IgD-negative memory B cell (primary cell): ENCODE results near the gene PRKCB. TPM values are rescaled to one million over a fixed set of nuclear protein-coding genes. Genes with fewer than 3 reads are reported as not detected.
A peak's percentile ranks its signal among the peaks of the same experiment; 100 is the strongest.

ENCODE experiments used
- H3K27ac Mint-ChIP-seq, 3 donors: one replicate each; pipeline ENCODE4 v1.8.0; 2020 to 2022; ENCODE audit warnings: mild to moderate bottlenecking in 3 of 3, mixed read lengths in 3 of 3, moderate library complexity in 1 of 3
- H3K27me3 Mint-ChIP-seq: one replicate; pipeline ENCODE4 v1.8.0; 2021; ENCODE audit warnings: mixed read lengths
- H3K36me3 Mint-ChIP-seq: one replicate; pipeline ENCODE4 v1.8.0; 2020; ENCODE audit warnings: mild to moderate bottlenecking, mixed read lengths
- H3K4me1 Mint-ChIP-seq, 3 donors: one replicate each; pipeline ENCODE4 v1.8.0; 2020 to 2022; ENCODE audit warnings: mixed read lengths in 3 of 3, mild to moderate bottlenecking in 1 of 3
- H3K4me3 Mint-ChIP-seq, 4 donors: one replicate each; pipeline ENCODE4 v1.8.0; 2020 to 2022; ENCODE audit warnings: mild to moderate bottlenecking in 4 of 4, mixed read lengths in 4 of 4, moderate library complexity in 3 of 4
- H3K9me3 Mint-ChIP-seq, 3 donors: one replicate each; pipeline ENCODE4 v1.8.0; 2020 to 2021; ENCODE audit warnings: mixed read lengths in 3 of 3, mild to moderate bottlenecking in 1 of 3
- polyA plus RNA-seq: library from polyadenylated mRNA; unstranded; fragments of 300-500 nt; fragmentation: Illumina TruSeq; gene quantifications from one replicate; pipeline ENCODE4 v1.2.3, GENCODE V29; 2021

The PRKCB gene
- polyA plus RNA-seq, 1 donor from 2014 or later: 181 TPM

- Mint-ChIP-seq H3K27ac (peak overlapping the region; percentile 25 to 69 (median 29)), H3K4me3 (peak overlapping the region in 1 of 4 donors; percentile 69), H3K36me3 (peaks cover 9% of the 10 kb centered on the region), H3K4me1 (peaks cover 55 to 78% (median 66%) of the 10 kb centered on the region in 3 donors), H3K27me3 (no peaks in the 10 kb centered on the region), H3K9me3 (no peaks in the 10 kb centered on the region)
Measured at GRCh38 chr16:23943604-23944003, 107.8 kb downstream of the PRKCB start.

- H3K36me3 Mint-ChIP-seq: peaks cover 9% of the 10 kb centered on the region
Measured at GRCh38 chr16:23944381-23944780, 108.6 kb downstream of the PRKCB start.

GRCh38 chr16:23945243-23945642, 109.5 kb downstream of the PRKCB start:
- H3K27me3 Mint-ChIP-seq: no peaks in the 10 kb centered on the region
- peaks cover 53 to 80% (median 68%) of the 10 kb centered on the region in 3 donors for H3K4me1 Mint-ChIP-seq
- peak overlapping the region; percentile 28 to 89 (median 69) for H3K27ac Mint-ChIP-seq
- H3K36me3 Mint-ChIP-seq: peaks cover 9% of the 10 kb centered on the region
- peak overlapping the region in 3 of 4 donors; percentile 31 to 72 (median 65) for H3K4me3 Mint-ChIP-seq
- H3K9me3 Mint-ChIP-seq: no peaks in the 10 kb centered on the region

More at GRCh38 chr16:23944381-23944780, 108.6 kb downstream of the PRKCB start:
- peak overlapping the region in 1 of 4 donors; percentile 65 for H3K4me3 Mint-ChIP-seq
- H3K27me3 Mint-ChIP-seq: no peaks in the 10 kb centered on the region
- peak overlapping the region; percentile 28 to 89 (median 69) for H3K27ac Mint-ChIP-seq
- H3K9me3 Mint-ChIP-seq: no peaks in the 10 kb centered on the region
- peaks cover 53 to 80% (median 70%) of the 10 kb centered on the region in 3 donors for H3K4me1 Mint-ChIP-seq

GRCh38 chr16:23947838-23948237, 112.1 kb downstream of the PRKCB start:
- Mint-ChIP-seq H3K27ac (peak overlapping the region in 2 of 3 donors; percentile 69 to 90), H3K27me3 (no peaks in the 10 kb centered on the region), H3K4me1 (peaks cover 59 to 82% (median 73%) of the 10 kb centered on the region in 3 donors), H3K4me3 (peak overlapping the region in 2 of 4 donors; percentile 3 to 23), H3K9me3 (no peaks in the 10 kb centered on the region), H3K36me3 (peaks cover 7% of the 10 kb centered on the region)

- Mint-ChIP-seq H3K9me3 (no peaks in the 10 kb centered on the region), H3K4me3 (peak overlapping the region; percentile 30 to 78 (median 54)), H3K27ac (peak overlapping the region; percentile 77 to 95 (median 93)), H3K36me3 (peaks cover 5% of the 10 kb centered on the region), H3K27me3 (no peaks in the 10 kb centered on the region), H3K4me1 (peaks cover 66 to 82% (median 75%) of the 10 kb centered on the region in 3 donors)
Measured at GRCh38 chr16:23948949-23949411, 113.2 kb downstream of the PRKCB start.

GRCh38 chr16:23949630-23950290, 114.0 kb downstream of the PRKCB start:
- Mint-ChIP-seq H3K4me1 (peaks cover 73 to 83% (median 78%) of the 10 kb centered on the region in 3 donors), H3K36me3 (peaks cover 5% of the 10 kb centered on the region), H3K9me3 (no peaks in the 10 kb centered on the region), H3K27ac (peak overlapping the region; percentile 77 to 95 (median 93)), H3K27me3 (no peaks in the 10 kb centered on the region), H3K4me3 (peak overlapping the region; percentile 52 to 94 (median 72))

- Mint-ChIP-seq H3K4me1 (peaks cover 73 to 83% (median 77%) of the 10 kb centered on the region in 3 donors), H3K9me3 (no peaks in the 10 kb centered on the region), H3K36me3 (peaks cover 6% of the 10 kb centered on the region), H3K27ac (peak overlapping the region; percentile 77 to 95 (median 93)), H3K27me3 (no peaks in the 10 kb centered on the region), H3K4me3 (peak overlapping the region in 3 of 4 donors; percentile 52 to 94 (median 89))
Measured at GRCh38 chr16:23950291-23950894, 114.6 kb downstream of the PRKCB start.

- no peaks in the 10 kb centered on the region for H3K9me3 Mint-ChIP-seq
- H3K27me3 Mint-ChIP-seq: no peaks in the 10 kb centered on the region
- H3K27ac Mint-ChIP-seq: peak overlapping the region; percentile 77 to 95 (median 93)
- peak overlapping the region in 3 of 4 donors; percentile 52 to 94 (median 89) for H3K4me3 Mint-ChIP-seq
- peaks cover 8% of the 10 kb centered on the region for H3K36me3 Mint-ChIP-seq
- H3K4me1 Mint-ChIP-seq: peaks cover 72 to 83% (median 76%) of the 10 kb centered on the region in 3 donors
Measured at GRCh38 chr16:23950898-23951297, 115.1 kb downstream of the PRKCB start.

GRCh38 chr16:23952128-23952970, 116.6 kb downstream of the PRKCB start:
- Mint-ChIP-seq H3K9me3 (no peaks in the 10 kb centered on the region), H3K27me3 (no peaks in the 10 kb centered on the region), H3K4me1 (peaks cover 70 to 78% (median 70%) of the 10 kb centered on the region in 3 donors), H3K36me3 (peaks cover 9% of the 10 kb centered on the region), H3K4me3 (peak overlapping the region in 3 of 4 donors; percentile 63 to 89 (median 70)), H3K27ac (peak overlapping the region; percentile 63 to 95 (median 77))

GRCh38 chr16:23952971-23953300, 117.2 kb downstream of the PRKCB start:
- H3K27ac Mint-ChIP-seq: peak overlapping the region; percentile 63 to 77 (median 73)
- H3K27me3 Mint-ChIP-seq: no peaks in the 10 kb centered on the region
- H3K4me1 Mint-ChIP-seq: peaks cover 70 to 77% (median 72%) of the 10 kb centered on the region in 3 donors
- H3K9me3 Mint-ChIP-seq: no peaks in the 10 kb centered on the region
- H3K36me3 Mint-ChIP-seq: peaks cover 8% of the 10 kb centered on the region
- H3K4me3 Mint-ChIP-seq: peak overlapping the region in 3 of 4 donors; percentile 34 to 89 (median 70)

- peak overlapping the region in 3 of 4 donors; percentile 34 to 70 (median 63) for H3K4me3 Mint-ChIP-seq
Measured at GRCh38 chr16:23953476-23953875, 117.7 kb downstream of the PRKCB start.

GRCh38 chr16:23955088-23955487, 119.3 kb downstream of the PRKCB start:
- H3K27ac Mint-ChIP-seq: peak overlapping the region; percentile 52 to 91 (median 76)
- peaks cover 74 to 80% (median 76%) of the 10 kb centered on the region in 3 donors for H3K4me1 Mint-ChIP-seq
- H3K36me3 Mint-ChIP-seq: peaks cover 13% of the 10 kb centered on the region
- H3K9me3 Mint-ChIP-seq: no peaks in the 10 kb centered on the region
- no peaks in the 10 kb centered on the region for H3K27me3 Mint-ChIP-seq
- H3K4me3 Mint-ChIP-seq: peak overlapping the region in 3 of 4 donors; percentile 24 to 84 (median 39)

More at GRCh38 chr16:23953476-23953875, 117.7 kb downstream of the PRKCB start:
- Mint-ChIP-seq H3K27me3 (no peaks in the 10 kb centered on the region), H3K9me3 (no peaks in the 10 kb centered on the region), H3K4me1 (peaks cover 71 to 76% (median 72%) of the 10 kb centered on the region in 3 donors), H3K36me3 (peaks cover 7% of the 10 kb centered on the region), H3K27ac (peak overlapping the region; percentile 63 to 87 (median 77))

GRCh38 chr16:23957287-23957686, 121.5 kb downstream of the PRKCB start:
- peak overlapping the region; percentile 95 to 98 (median 97) for H3K27ac Mint-ChIP-seq
- H3K9me3 Mint-ChIP-seq: peaks cover 0 to 1% (median 0%) of the 10 kb centered on the region in 3 donors
- no peaks in the 10 kb centered on the region for H3K27me3 Mint-ChIP-seq
- H3K4me1 Mint-ChIP-seq: peaks cover 75 to 82% (median 76%) of the 10 kb centered on the region in 3 donors
- peak overlapping the region; percentile 62 to 90 (median 86) for H3K4me3 Mint-ChIP-seq
- H3K36me3 Mint-ChIP-seq: peaks cover 17% of the 10 kb centered on the region

- Mint-ChIP-seq H3K4me1 (peaks cover 63 to 78% (median 75%) of the 10 kb centered on the region in 3 donors), H3K27me3 (no peaks in the 10 kb centered on the region), H3K36me3 (peaks cover 26% of the 10 kb centered on the region), H3K27ac (peak overlapping the region; percentile 46 to 97 (median 60)), H3K4me3 (peak overlapping the region; percentile 23 to 87 (median 58)), H3K9me3 (peaks cover 0 to 4% (median 0%) of the 10 kb centered on the region in 3 donors)
Measured at GRCh38 chr16:23959072-23959751, 123.4 kb downstream of the PRKCB start.
